A549 (cell line): ENCODE data around the gene TPI1. TPM values are rescaled to one million over a fixed set of nuclear protein-coding genes. Genes with fewer than 3 reads are reported as not detected.

Experiments used
- ATAC-seq, 2 experiments: fragments of 200-7000 bp in 1 of 2; fragments of >200 bp in 1 of 2; cut with Nextera tagmentation in 1 of 2; cut with Tn5 transposase in 1 of 2; 3 replicates each; pipeline versions ENCODE4 v1.8.0 to v1.9.1; 2018 to 2020; ENCODE audit warnings: mild to moderate bottlenecking in 1 of 2, moderate library complexity in 1 of 2
- CTCF ChIA-PET: fragments of 300-600 bp; sonication (Branson Sonifier 250); formaldehyde crosslinking; extraction: SDS; loops from one replicate; lab custom pipeline; 2021; ENCODE audit warnings: antibody characterized with exemption, inconsistent platforms; lab: Yijun Ruan, JAX
- POLR2A ChIA-PET: fragments of 350-600 bp; formaldehyde crosslinking; extraction: SDS; loops from one replicate; lab custom pipeline; 2021; ENCODE audit warnings: antibody characterized with exemption, inconsistent platforms; lab: Yijun Ruan, JAX
- DNase-seq, 2 experiments: peaks; one replicate each; pipeline versions ENCODE4 v3.0.0 to v3.0.0-alpha.2; 2011 to 2016; ENCODE audit warnings: low read depth in 1 of 2, low spot score in 1 of 2
- FAIRE-seq: peaks from 2 replicates; lab custom pipeline; 2011; peaks lifted over from hg19 to GRCh38; lab: Jason Lieb, UNC
- H3K27ac ChIP-seq, 2 experiments: fragments of >200 bp; sonication (Bioruptor Twin); formaldehyde crosslinking; 3 replicates each; pipeline ENCODE4 v1.5.1; 2016 to 2017
- H3K4me1 ChIP-seq: fragments of >200 bp; sonication (Bioruptor Twin); formaldehyde crosslinking; 3 replicates; pipeline ENCODE4 v1.6.1; 2016
- H3K4me2 ChIP-seq: fragments of >200 bp; sonication (Bioruptor Twin); formaldehyde crosslinking; 3 replicates; pipeline ENCODE4 v1.6.1; 2016
- H3K4me3 ChIP-seq: fragments of >200 bp; sonication (Bioruptor Twin); formaldehyde crosslinking; 3 replicates; pipeline ENCODE4 v1.5.1; 2016
- H3K9me3 ChIP-seq: fragments of >200 bp; sonication (Bioruptor Twin); formaldehyde crosslinking; 3 replicates; pipeline ENCODE4 v1.6.1; 2016
- CBX8 ChIP-seq: fragments of 200-600 bp; sonication (generic); IDR thresholded peaks from 2 replicates; pipeline ENCODE4 v1.6.1; 2016
- EHF ChIP-seq: fragments of 250-450 bp; sonication (Bioruptor Pico); IDR thresholded peaks from 2 replicates; pipeline ENCODE4 v1.5.0; 2020; ENCODE audit warnings: mild to moderate bottlenecking
- EHMT2 ChIP-seq: fragments of 200-600 bp; sonication (generic); IDR thresholded peaks from 2 replicates; pipeline ENCODE4 v1.6.1; 2016; ENCODE audit warnings: antibody characterized with exemption, low read depth, mild to moderate bottlenecking, moderate library complexity
- GATA3 ChIP-seq: IDR thresholded peaks from 2 replicates; pipeline ENCODE4 v1.6.1; 2012; ENCODE audit warnings: borderline replicate concordance
- HDAC2 ChIP-seq: fragments of 200-600 bp; sonication (generic); IDR thresholded peaks from 2 replicates; pipeline ENCODE4 v1.6.1; 2016
- HEYL ChIP-seq: fragments of 250-450 bp; sonication (Bioruptor Pico); IDR thresholded peaks from 2 replicates; pipeline ENCODE4 v1.8.0; 2021; ENCODE audit warnings: mild to moderate bottlenecking, moderate library complexity
- HOXB5 ChIP-seq: fragments of 250-450 bp; sonication (Bioruptor Pico); IDR thresholded peaks from 2 replicates; pipeline ENCODE4 v1.5.0; 2020; ENCODE audit warnings: mild to moderate bottlenecking, moderate library complexity
- JUNB ChIP-seq: fragments of >200 bp; sonication (Bioruptor Twin); formaldehyde crosslinking; IDR thresholded peaks from 2 replicates; pipeline ENCODE4 v1.6.1; 2016
- MAFK ChIP-seq: fragments of 450-650 bp; IDR thresholded peaks from 2 replicates; pipeline ENCODE4 v1.6.1; 2014; ENCODE audit not compliant: partially characterized antibody
- MYC ChIP-seq: IDR thresholded peaks from 2 replicates; pipeline ENCODE4 v1.6.1; 2012; ENCODE audit warnings: mild to moderate bottlenecking, inconsistent platforms, low read length, improper control_type of control experiment, borderline replicate concordance
- NFE2L2 ChIP-seq: fragments of 150-350 bp; conservative IDR thresholded peaks from 2 replicates; pipeline ENCODE4 v1.6.1; 2014; ENCODE audit warnings: low read length
- NR3C1 ChIP-seq: fragments of >200 bp; sonication (Bioruptor Twin); formaldehyde crosslinking; IDR thresholded peaks from 3 replicates; pipeline ENCODE4 v1.6.1; 2017
- PHF8 ChIP-seq: fragments of 200-600 bp; sonication (generic); IDR thresholded peaks from 2 replicates; pipeline ENCODE4 v1.6.1; 2016; ENCODE audit warnings: low read depth, mild to moderate bottlenecking, antibody characterized with exemption, moderate library complexity, borderline replicate concordance
- POLR2A ChIP-seq: IDR thresholded peaks from 2 replicates; pipeline ENCODE4 v1.6.1; 2012; ENCODE audit warnings: mild to moderate bottlenecking, low read length
- RARB ChIP-seq: fragments of 250-450 bp; sonication (Bioruptor Pico); IDR thresholded peaks from 2 replicates; pipeline ENCODE4 v1.8.0; 2021; ENCODE audit warnings: mild to moderate bottlenecking, moderate library complexity
- RCOR1 ChIP-seq: fragments of 150-350 bp; IDR thresholded peaks from 2 replicates; pipeline ENCODE4 v1.6.1; 2014; ENCODE audit warnings: antibody characterized with exemption, low read length, low read depth
- RFX5 ChIP-seq: fragments of 450-650 bp; IDR thresholded peaks from 2 replicates; pipeline ENCODE4 v1.7.1; 2014; ENCODE audit warnings: antibody characterized with exemption, mild to moderate bottlenecking, moderate library complexity
- RNF2 ChIP-seq: fragments of 200-600 bp; sonication (generic); IDR thresholded peaks from 2 replicates; pipeline ENCODE4 v1.6.1; 2016; ENCODE audit warnings: low read depth, mild to moderate bottlenecking, antibody characterized with exemption, moderate library complexity, borderline replicate concordance
- TP53 ChIP-seq: fragments of 250-450 bp; sonication (Bioruptor Pico); IDR thresholded peaks from 2 replicates; pipeline ENCODE4 v1.5.0; 2021; ENCODE audit warnings: mild to moderate bottlenecking, moderate library complexity
- ZC3H11A ChIP-seq: fragments of 450-650 bp; IDR thresholded peaks from 2 replicates; pipeline ENCODE4 v1.6.1; 2014; ENCODE audit warnings: antibody characterized with exemption, mild to moderate bottlenecking
- ZFP36 ChIP-seq: fragments of 450-650 bp; IDR thresholded peaks from 2 replicates; pipeline ENCODE4 v1.6.1; 2014; ENCODE audit warnings: borderline replicate concordance; ENCODE audit not compliant: partially characterized antibody
- ZNF302 ChIP-seq: fragments of 250-450 bp; sonication (Bioruptor Pico); IDR thresholded peaks from 2 replicates; pipeline ENCODE4 v1.9.0; 2021; ENCODE audit warnings: inconsistent platforms, mild to moderate bottlenecking, moderate library complexity
- ZSCAN20 ChIP-seq: fragments of 250-450 bp; sonication (Bioruptor Pico); IDR thresholded peaks from 2 replicates; pipeline ENCODE4 v1.8.0; 2022; ENCODE audit warnings: mild to moderate bottlenecking, moderate library complexity
- WGBS: methylation state at CpG from one replicate; pipeline ENCODE4 v1.1.6; 2017; ENCODE audit errors: missing lambda C conversion rate; 5-methylcytosine and 5-hydroxymethylcytosine counted together
- polyA plus RNA-seq, 4 experiments: library from polyadenylated mRNA; depleted of rRNA in 3 of 4; stranded (reverse); fragments of >200 nt; fragmentation: RNase III in 1 of 4; extraction: RNeasy Plus Mini Kit Qiagen cat#74134 plus additional on column Dnase treatment in 1 of 4; gene quantifications; 2 replicates in 3 of 4; 3 replicates in 1 of 4; pipeline ENCODE4 v1.2.3, GENCODE V29; 2011 to 2017
- TF ChIP-seq, protein P1 (sequence below): IDR thresholded peaks from 2 replicates; pipeline ENCODE4 v1.6.1; 2012; ENCODE audit warnings: low read depth, borderline replicate concordance
- TF ChIP-seq, protein P2 (sequence below): fragments of 150-350 bp; IDR thresholded peaks from 2 replicates; pipeline ENCODE4 v1.6.1; 2014; ENCODE audit warnings: low read depth, mild to moderate bottlenecking, low read length
- TF ChIP-seq, protein P3 (sequence below): fragments of >200 bp; sonication (Bioruptor Twin); formaldehyde crosslinking; IDR thresholded peaks from 3 replicates; pipeline ENCODE4 v1.6.1; 2016
- TF ChIP-seq, protein P4 (sequence below): fragments of 450-650 bp; IDR thresholded peaks from 2 replicates; pipeline ENCODE4 v1.6.1; 2014; ENCODE audit warnings: antibody characterized with exemption
- TF ChIP-seq, protein P5 (sequence below): IDR thresholded peaks from 2 replicates; pipeline ENCODE4 v1.6.1; 2012
- TF ChIP-seq, protein P6 (sequence below): fragments of 200-600 bp; sonication (generic); IDR thresholded peaks from 2 replicates; pipeline ENCODE4 v1.6.1; 2016; ENCODE audit warnings: antibody characterized with exemption, mild to moderate bottlenecking, moderate library complexity

TPI1 gene
- polyA plus RNA-seq, 2 of the 4 experiments (the other 2 are of a cell fraction): 1,293 to 1,913 TPM

DNA sequence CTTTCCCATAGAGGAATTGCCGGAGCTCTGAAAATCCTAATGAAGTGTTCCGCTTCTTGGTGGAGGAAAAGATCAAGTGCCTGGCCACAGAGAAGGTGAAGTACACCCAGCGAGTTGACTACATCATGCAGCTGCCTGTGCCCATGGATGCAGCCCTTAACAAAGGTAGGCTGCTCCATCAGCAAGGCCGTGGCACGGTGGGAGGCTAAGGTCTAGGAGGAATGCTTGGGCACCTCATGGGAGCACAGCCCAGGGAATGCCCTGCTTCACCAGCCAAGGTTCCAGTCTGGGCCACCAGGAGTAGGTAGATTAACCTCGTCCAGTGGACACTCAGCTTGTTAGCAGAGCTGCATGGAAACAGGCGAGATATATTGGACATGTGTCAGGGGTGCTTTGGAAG lies 6.4 kb upstream of the TPI1 start:
- FAIRE-seq: no peak
- ChIA-PET POLR2A (interaction anchor here (1.6 kb wide), 1 partner anchor 9 kb away, joined by 10 read pairs; the partner anchor contains the start of genes CDCA3 and USP5), CTCF (interaction anchor here (0.8 to 2.5 kb wide), 9 partner anchors 8 to 101 kb away, joined by 3 to 10 read pairs (median 4); partner anchors contain the start of genes SPSB2 and USP5)
- WGBS: 93% methylated on average over 7 of the region's 7 CpGs
- H3K4me1 ChIP-seq: no peaks in the 10 kb centered on the region
- H3K9me3 ChIP-seq: no peaks in the 10 kb centered on the region
- no peak for ATAC-seq
- H3K4me3 ChIP-seq: no peak overlapping the region
- no peak overlapping the region for H3K27ac ChIP-seq
- no peak for DNase-seq
- no peak overlapping the region for H3K4me2 ChIP-seq
- TF ChIP-seq NFE2L2 (no peak), HEYL (no peak), ZSCAN20 (CRISPR knock-in tag) (no peak), RFX5 (no peak), POLR2A (no peak), HOXB5 (CRISPR knock-in tag) (no peak), ZNF302 (CRISPR knock-in tag) (no peak), RNF2 (no peak), TP53 (CRISPR knock-in tag) (no peak), RCOR1 (no peak), GATA3 (no peak), JUNB (no peak), MYC (no peak), ZFP36 (no peak), HDAC2 (no peak), ZC3H11A (no peak)
- TF ChIP-seq, protein P1, sequence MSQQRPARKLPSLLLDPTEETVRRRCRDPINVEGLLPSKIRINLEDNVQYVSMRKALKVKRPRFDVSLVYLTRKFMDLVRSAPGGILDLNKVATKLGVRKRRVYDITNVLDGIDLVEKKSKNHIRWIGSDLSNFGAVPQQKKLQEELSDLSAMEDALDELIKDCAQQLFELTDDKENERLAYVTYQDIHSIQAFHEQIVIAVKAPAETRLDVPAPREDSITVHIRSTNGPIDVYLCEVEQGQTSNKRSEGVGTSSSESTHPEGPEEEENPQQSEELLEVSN: no peak
- TF ChIP-seq, protein P2, sequence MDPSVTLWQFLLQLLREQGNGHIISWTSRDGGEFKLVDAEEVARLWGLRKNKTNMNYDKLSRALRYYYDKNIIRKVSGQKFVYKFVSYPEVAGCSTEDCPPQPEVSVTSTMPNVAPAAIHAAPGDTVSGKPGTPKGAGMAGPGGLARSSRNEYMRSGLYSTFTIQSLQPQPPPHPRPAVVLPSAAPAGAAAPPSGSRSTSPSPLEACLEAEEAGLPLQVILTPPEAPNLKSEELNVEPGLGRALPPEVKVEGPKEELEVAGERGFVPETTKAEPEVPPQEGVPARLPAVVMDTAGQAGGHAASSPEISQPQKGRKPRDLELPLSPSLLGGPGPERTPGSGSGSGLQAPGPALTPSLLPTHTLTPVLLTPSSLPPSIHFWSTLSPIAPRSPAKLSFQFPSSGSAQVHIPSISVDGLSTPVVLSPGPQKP: no peak
- TF ChIP-seq, protein P3, sequence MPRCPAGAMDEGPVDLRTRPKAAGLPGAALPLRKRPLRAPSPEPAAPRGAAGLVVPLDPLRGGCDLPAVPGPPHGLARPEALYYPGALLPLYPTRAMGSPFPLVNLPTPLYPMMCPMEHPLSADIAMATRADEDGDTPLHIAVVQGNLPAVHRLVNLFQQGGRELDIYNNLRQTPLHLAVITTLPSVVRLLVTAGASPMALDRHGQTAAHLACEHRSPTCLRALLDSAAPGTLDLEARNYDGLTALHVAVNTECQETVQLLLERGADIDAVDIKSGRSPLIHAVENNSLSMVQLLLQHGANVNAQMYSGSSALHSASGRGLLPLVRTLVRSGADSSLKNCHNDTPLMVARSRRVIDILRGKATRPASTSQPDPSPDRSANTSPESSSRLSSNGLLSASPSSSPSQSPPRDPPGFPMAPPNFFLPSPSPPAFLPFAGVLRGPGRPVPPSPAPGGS: no peak
- TF ChIP-seq, protein P4, sequence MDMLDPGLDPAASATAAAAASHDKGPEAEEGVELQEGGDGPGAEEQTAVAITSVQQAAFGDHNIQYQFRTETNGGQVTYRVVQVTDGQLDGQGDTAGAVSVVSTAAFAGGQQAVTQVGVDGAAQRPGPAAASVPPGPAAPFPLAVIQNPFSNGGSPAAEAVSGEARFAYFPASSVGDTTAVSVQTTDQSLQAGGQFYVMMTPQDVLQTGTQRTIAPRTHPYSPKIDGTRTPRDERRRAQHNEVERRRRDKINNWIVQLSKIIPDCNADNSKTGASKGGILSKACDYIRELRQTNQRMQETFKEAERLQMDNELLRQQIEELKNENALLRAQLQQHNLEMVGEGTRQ: no peak

DNA sequence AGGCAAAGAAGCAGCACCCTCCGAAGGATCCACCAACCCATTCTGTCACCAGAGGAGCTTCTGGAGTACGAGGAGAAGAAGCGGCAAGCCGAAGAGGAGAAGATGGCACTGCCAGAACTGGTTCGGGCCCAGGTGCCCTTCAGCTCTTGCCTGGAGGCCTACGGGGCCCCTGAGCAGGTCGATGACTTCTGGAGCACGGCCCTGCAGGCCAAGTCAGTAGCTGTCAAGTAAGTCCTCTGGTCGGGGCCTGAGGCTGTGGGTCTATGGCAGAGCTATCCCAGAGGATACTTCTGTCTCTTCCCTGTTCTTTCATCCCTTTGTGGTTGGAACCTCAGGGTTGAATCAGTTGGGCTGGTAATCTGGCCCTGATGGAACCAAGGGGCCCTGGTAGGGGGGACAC lies 5.9 kb upstream of the TPI1 start:
- no peak overlapping the region for H3K4me2 ChIP-seq
- DNase-seq: no peak
- H3K4me1 ChIP-seq: peaks cover 3% of the 10 kb centered on the region
- no peaks in the 10 kb centered on the region for H3K9me3 ChIP-seq
- no peak for FAIRE-seq
- no peak overlapping the region for H3K4me3 ChIP-seq
- no peak for ATAC-seq
- ChIA-PET CTCF (interaction anchor here (0.6 to 2.5 kb wide), 10 partner anchors 9 to 100 kb away, joined by 3 to 10 read pairs (median 4); partner anchors contain the start of genes SPSB2 and USP5), POLR2A (interaction anchor here (1.6 kb wide), 1 partner anchor 10 kb away, joined by 10 read pairs; the partner anchor contains the start of genes CDCA3 and USP5)
- 94% methylated on average over 9 of the region's 9 CpGs for WGBS
- no peak overlapping the region for H3K27ac ChIP-seq
- TF ChIP-seq EHMT2 (no peak), RNF2 (no peak), MAFK (no peak), ZFP36 (no peak), NR3C1 (no peak), MYC (no peak), RARB (CRISPR knock-in tag) (no peak), PHF8 (no peak), POLR2A (no peak), EHF (CRISPR knock-in tag) (no peak), HDAC2 (no peak), CBX8 (no peak)
- TF ChIP-seq, protein P2: no peak
- TF ChIP-seq, protein P5, sequence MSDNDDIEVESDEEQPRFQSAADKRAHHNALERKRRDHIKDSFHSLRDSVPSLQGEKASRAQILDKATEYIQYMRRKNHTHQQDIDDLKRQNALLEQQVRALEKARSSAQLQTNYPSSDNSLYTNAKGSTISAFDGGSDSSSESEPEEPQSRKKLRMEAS: no peak
- TF ChIP-seq, protein P6, sequence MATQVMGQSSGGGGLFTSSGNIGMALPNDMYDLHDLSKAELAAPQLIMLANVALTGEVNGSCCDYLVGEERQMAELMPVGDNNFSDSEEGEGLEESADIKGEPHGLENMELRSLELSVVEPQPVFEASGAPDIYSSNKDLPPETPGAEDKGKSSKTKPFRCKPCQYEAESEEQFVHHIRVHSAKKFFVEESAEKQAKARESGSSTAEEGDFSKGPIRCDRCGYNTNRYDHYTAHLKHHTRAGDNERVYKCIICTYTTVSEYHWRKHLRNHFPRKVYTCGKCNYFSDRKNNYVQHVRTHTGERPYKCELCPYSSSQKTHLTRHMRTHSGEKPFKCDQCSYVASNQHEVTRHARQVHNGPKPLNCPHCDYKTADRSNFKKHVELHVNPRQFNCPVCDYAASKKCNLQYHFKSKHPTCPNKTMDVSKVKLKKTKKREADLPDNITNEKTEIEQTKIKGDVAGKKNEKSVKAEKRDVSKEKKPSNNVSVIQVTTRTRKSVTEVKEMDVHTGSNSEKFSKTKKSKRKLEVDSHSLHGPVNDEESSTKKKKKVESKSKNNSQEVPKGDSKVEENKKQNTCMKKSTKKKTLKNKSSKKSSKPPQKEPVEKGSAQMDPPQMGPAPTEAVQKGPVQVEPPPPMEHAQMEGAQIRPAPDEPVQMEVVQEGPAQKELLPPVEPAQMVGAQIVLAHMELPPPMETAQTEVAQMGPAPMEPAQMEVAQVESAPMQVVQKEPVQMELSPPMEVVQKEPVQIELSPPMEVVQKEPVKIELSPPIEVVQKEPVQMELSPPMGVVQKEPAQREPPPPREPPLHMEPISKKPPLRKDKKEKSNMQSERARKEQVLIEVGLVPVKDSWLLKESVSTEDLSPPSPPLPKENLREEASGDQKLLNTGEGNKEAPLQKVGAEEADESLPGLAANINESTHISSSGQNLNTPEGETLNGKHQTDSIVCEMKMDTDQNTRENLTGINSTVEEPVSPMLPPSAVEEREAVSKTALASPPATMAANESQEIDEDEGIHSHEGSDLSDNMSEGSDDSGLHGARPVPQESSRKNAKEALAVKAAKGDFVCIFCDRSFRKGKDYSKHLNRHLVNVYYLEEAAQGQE: no peak
